B cell (primary cell): Measurements from ENCODE around the gene TEX52. TPM values are rescaled to one million over a fixed set of nuclear protein-coding genes. Genes with fewer than 3 reads are reported as not detected.

Experiments
- ATAC-seq: fragments of 200-7000 bp; cut with Tn5 transposase; one replicate; pipeline ENCODE4 v1.10.0; 2021; ENCODE audit warnings: low read depth, mild to moderate bottlenecking, moderate number of reproducible peaks, moderate library complexity
- CTCF ChIA-PET: fragments of 350-600 bp; sonication (Branson Sonifier 250); formaldehyde crosslinking; loops from one replicate; lab custom pipeline; 2021; ENCODE audit warnings: antibody characterized with exemption, inconsistent platforms; lab: Charles Lee
- POLR2A ChIA-PET: fragments of 350-600 bp; sonication (Branson Sonifier 250); formaldehyde crosslinking; loops from one replicate; lab custom pipeline; 2021; ENCODE audit warnings: antibody characterized with exemption; lab: Charles Lee
- DNase-seq: peaks from one replicate; pipeline ENCODE4 v3.0.0; 2013
- H2AFZ ChIP-seq: 2 replicates; pipeline ENCODE4 v1.6.1; 2012; ENCODE audit warnings: mild to moderate bottlenecking, low read depth, low read length; ENCODE audit not compliant: insufficient read depth, poor library complexity, severe bottlenecking
- H3K27ac ChIP-seq, 2 donors: 1 replicate in 1 of 2; 2 replicates in 1 of 2; pipeline ENCODE4 v1.5.1; 2012 to 2013; ENCODE audit warnings: low read length in 2 of 2, mild to moderate bottlenecking in 2 of 2, moderate library complexity in 1 of 2
- H3K27me3 ChIP-seq, 4 experiments: fragments of 200-600 bp in 1 of 4; sonication (generic) in 1 of 4; replicated peaks in 1 of 4; 1 replicate in 2 of 4; 2 replicates in 2 of 4; pipeline versions ENCODE4 v1.6.1 to v1.7.0; 2013 to 2016; ENCODE audit warnings: low read length in 3 of 4, mild to moderate bottlenecking in 2 of 4, mixed read lengths in 1 of 4, moderate library complexity in 1 of 4; ENCODE audit not compliant: insufficient read depth in 4 of 4, control insufficient read depth in 3 of 4; ENCODE audit errors: control extremely low read depth in 1 of 4
- H3K36me3 ChIP-seq, 2 experiments: replicated peaks in 1 of 2; 1 replicate in 1 of 2; 2 replicates in 1 of 2; pipeline versions ENCODE4 v1.6.1 to v1.7.1; 2013; ENCODE audit warnings: low read length in 1 of 2; ENCODE audit not compliant: insufficient read depth in 2 of 2, control insufficient read depth in 1 of 2; ENCODE audit errors: control extremely low read depth in 1 of 2, extremely low read depth in 1 of 2
- H3K4me1 ChIP-seq, 2 donors: fragments of 200-600 bp in 1 of 2; sonication (generic) in 1 of 2; 1 replicate in 1 of 2; 2 replicates in 1 of 2; pipeline versions ENCODE4 v1.5.1 to v1.6.1; 2013 to 2017; ENCODE audit warnings: low read length in 2 of 2; ENCODE audit not compliant: control insufficient read depth in 2 of 2, insufficient read depth in 2 of 2
- H3K4me2 ChIP-seq: replicated peaks from 2 replicates; pipeline ENCODE3; 2012; ENCODE audit warnings: mild to moderate bottlenecking, low read depth, low read length; ENCODE audit not compliant: poor library complexity, severe bottlenecking
- H3K4me3 ChIP-seq, 5 experiments: fragments of 200-600 bp in 1 of 5; sonication (generic) in 1 of 5; 1 replicate in 3 of 5; 2 replicates in 2 of 5; pipeline versions ENCODE4 v1.5.1 to v1.7.0; 2011 to 2016; ENCODE audit warnings: low read length in 4 of 5, mild to moderate bottlenecking in 4 of 5, low read depth in 2 of 5, control low read depth in 1 of 5, moderate library complexity in 1 of 5; ENCODE audit not compliant: insufficient read depth in 1 of 5; ENCODE audit errors: control extremely low read depth in 1 of 5, extremely low read depth in 1 of 5
- H3K79me2 ChIP-seq: fragments of 200-600 bp; sonication (generic); one replicate; pipeline ENCODE4 v1.6.0; 2016; ENCODE audit warnings: low read length; ENCODE audit not compliant: control insufficient read depth, insufficient read depth
- H3K9ac ChIP-seq: fragments of 200-600 bp; sonication (generic); 2 replicates; pipeline ENCODE4 v1.6.1; 2017; ENCODE audit warnings: mild to moderate bottlenecking, low read length, moderate library complexity
- H3K9me3 ChIP-seq, 3 donors: one replicate each; pipeline versions ENCODE4 v1.6.1 to v1.7.1; 2013; ENCODE audit warnings: low read length in 2 of 3; ENCODE audit not compliant: control insufficient read depth in 2 of 3, insufficient read depth in 1 of 3; ENCODE audit errors: control extremely low read depth in 1 of 3
- H4K20me1 ChIP-seq: 2 replicates; pipeline ENCODE4 v1.6.0; 2012; ENCODE audit warnings: mild to moderate bottlenecking, low read length; ENCODE audit not compliant: insufficient read depth, control insufficient read depth, poor library complexity, severe bottlenecking
- H3K27ac Mint-ChIP-seq: one replicate; pipeline ENCODE4 v1.8.0; 2021; ENCODE audit warnings: mixed read lengths
- H3K27me3 Mint-ChIP-seq: one replicate; pipeline ENCODE4 v1.8.0; 2021; ENCODE audit warnings: mixed read lengths
- H3K4me1 Mint-ChIP-seq: one replicate; pipeline ENCODE4 v1.8.0; 2021; ENCODE audit warnings: mixed read lengths
- H3K4me3 Mint-ChIP-seq: one replicate; pipeline ENCODE4 v1.8.0; 2021; ENCODE audit warnings: mixed read lengths
- H3K9me3 Mint-ChIP-seq: one replicate; pipeline ENCODE4 v1.8.0; 2022; ENCODE audit warnings: mixed read lengths; ENCODE audit not compliant: insufficient read depth
- CTCF ChIP-seq: fragments of 200-600 bp; IDR thresholded peaks from one replicate; pipeline ENCODE4 v1.8.0; 2022; ENCODE audit warnings: antibody characterized with exemption, mild to moderate bottlenecking
- EZH2 ChIP-seq: IDR thresholded peaks from 2 replicates; pipeline ENCODE4 v1.6.1; 2012; ENCODE audit warnings: borderline replicate concordance, low read depth, mild to moderate bottlenecking, moderate library complexity, low read length; ENCODE audit not compliant: insufficient read depth, poor library complexity, severe bottlenecking
- WGBS: methylation state at CpG from one replicate; pipeline ENCODE4 v1.1.5; 2013; ENCODE audit warnings: missing lambda C conversion rate; ENCODE audit not compliant: insufficient coverage; 5-methylcytosine and 5-hydroxymethylcytosine counted together
- intact Hi-C: fragments of 100-400 bp; cut with micrococcal nuclease; formaldehyde crosslinking; loops from one replicate; pipeline ENCODE4 v1.10.0; 2022
- polyA plus RNA-seq: library from polyadenylated mRNA; depleted of rRNA; stranded (reverse); fragments of >200 nt; gene quantifications from 2 replicates; pipeline ENCODE4 v1.2.3, GENCODE V29; 2012
- total RNA-seq, 2 donors: library from RNA; stranded (reverse); fragments of 120-200 nt in 1 of 2; gene quantifications; 1 replicate in 1 of 2; 2 replicates in 1 of 2; pipeline versions ENCODE4 v1.2.3 to v1.2.4, GENCODE V29; 2013 to 2022

Gene TEX52
- total and polyA plus RNA-seq, 2 donors (not counting 1 experiment from before 2014, with no cell fraction given) = not detected

DNA sequence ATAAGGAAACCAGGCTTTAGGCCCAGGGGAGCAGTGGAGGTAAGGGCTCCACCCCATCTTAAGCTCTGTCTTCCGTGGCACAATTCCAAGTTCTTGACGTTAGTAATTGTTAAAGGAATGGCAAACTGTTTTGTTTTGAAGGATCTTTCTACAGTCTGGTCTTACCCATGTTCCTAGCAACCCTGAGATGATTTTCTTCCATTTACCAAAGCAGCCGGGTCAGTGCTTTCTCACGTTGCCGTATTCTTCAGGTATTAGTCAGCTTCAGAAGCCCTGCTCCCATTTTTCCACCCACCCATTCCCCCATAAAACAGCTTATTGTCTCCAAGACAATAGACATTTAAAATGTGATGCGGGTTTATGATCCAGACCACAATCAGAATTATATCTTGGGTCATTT lies 32.3 kb downstream of the TEX52 start:
- peaks cover 0 to 86% of the 10 kb centered on the region in 2 experiments for H3K36me3 ChIP-seq
- ATAC-seq (no peak), DNase-seq (no peak)
- no peak overlapping the region for H3K27ac Mint-ChIP-seq
- no peaks in the 10 kb centered on the region for H3K9me3 Mint-ChIP-seq
- H3K79me2 ChIP-seq = peaks cover 8% of the 10 kb centered on the region
- H3K4me2 ChIP-seq = no peak overlapping the region
- no peaks in the 10 kb centered on the region for H3K27me3 Mint-ChIP-seq
- H3K4me1 Mint-ChIP-seq = no peaks in the 10 kb centered on the region
- H2AFZ ChIP-seq = no peak overlapping the region
- H4K20me1 ChIP-seq = no peaks in the 10 kb centered on the region
- H3K4me3 ChIP-seq = no peak overlapping the region
- H3K4me1 ChIP-seq = no peaks in the 10 kb centered on the region
- 90% methylated on average over 2 of the region's 6 CpGs for WGBS
- H3K27ac ChIP-seq = no peak overlapping the region
- TF ChIP-seq EZH2 (no peak), CTCF (no peak)
- H3K9ac ChIP-seq = no peak overlapping the region
- H3K4me3 Mint-ChIP-seq = no peak overlapping the region
- no peaks in the 10 kb centered on the region for H3K27me3 ChIP-seq
- ChIA-PET POLR2A (no interaction called here), CTCF (no interaction called here)
- intact Hi-C loops = no loop called here
- no peaks in the 10 kb centered on the region for H3K9me3 ChIP-seq

DNA sequence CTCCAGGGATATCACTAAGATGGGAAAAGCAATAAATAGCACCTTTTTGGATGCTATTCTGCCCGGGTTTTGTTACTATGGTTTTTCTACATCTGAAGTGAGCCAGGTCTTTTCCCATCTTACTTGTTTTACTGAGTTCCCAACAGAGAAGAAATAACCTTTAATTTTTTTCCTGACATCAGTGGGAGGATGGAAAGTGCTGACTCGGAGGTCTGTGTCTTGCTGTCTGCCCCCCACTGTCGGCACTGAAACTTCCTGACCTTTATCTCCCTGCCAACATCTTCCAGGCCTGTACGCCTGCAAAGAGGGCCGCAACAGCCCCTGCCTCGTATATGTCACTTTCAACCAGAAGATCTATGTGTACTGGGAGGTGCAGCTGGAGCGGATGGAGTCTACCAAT lies 33.4 kb downstream of the TEX52 start:
- intact Hi-C loops = no loop called here
- POLR2A ChIA-PET = no interaction called here
- peaks cover 0 to 91% of the 10 kb centered on the region in 2 experiments for H3K36me3 ChIP-seq

More for the DNA sequence above, 33.4 kb downstream of the TEX52 start:
- DNase-seq = no peak
- WGBS = 100% methylated on average over 1 of the region's 7 CpGs
- no peaks in the 10 kb centered on the region for H3K4me1 Mint-ChIP-seq
- no peak overlapping the region for H3K4me3 Mint-ChIP-seq
- Histone ChIP-seq H4K20me1 (no peaks in the 10 kb centered on the region), H3K27ac (no peak overlapping the region), H3K79me2 (peaks cover 17% of the 10 kb centered on the region), H3K9ac (no peak overlapping the region), H3K4me3 (no peak overlapping the region), H3K27me3 (no peaks in the 10 kb centered on the region), H3K9me3 (no peaks in the 10 kb centered on the region), H3K4me1 (no peaks in the 10 kb centered on the region), H3K4me2 (no peak overlapping the region), H2AFZ (no peak overlapping the region)
- H3K27ac Mint-ChIP-seq = no peak overlapping the region
- H3K9me3 Mint-ChIP-seq = no peaks in the 10 kb centered on the region
- ATAC-seq = no peak
- TF ChIP-seq CTCF = no peak
- no peak for TF ChIP-seq EZH2
- no peaks in the 10 kb centered on the region for H3K27me3 Mint-ChIP-seq
- CTCF ChIA-PET = no interaction called here
